ENCODE measurements around the gene CDH5. TPM values are rescaled to one million over a fixed set of nuclear protein-coding genes. Genes with fewer than 3 reads are reported as not detected.

CDH5 gene
- polyA plus RNA-seq, 1 donor (not counting 4 experiments of a cell fraction or from before 2014, with no cell fraction given) = 0.05 TPM

DNA sequence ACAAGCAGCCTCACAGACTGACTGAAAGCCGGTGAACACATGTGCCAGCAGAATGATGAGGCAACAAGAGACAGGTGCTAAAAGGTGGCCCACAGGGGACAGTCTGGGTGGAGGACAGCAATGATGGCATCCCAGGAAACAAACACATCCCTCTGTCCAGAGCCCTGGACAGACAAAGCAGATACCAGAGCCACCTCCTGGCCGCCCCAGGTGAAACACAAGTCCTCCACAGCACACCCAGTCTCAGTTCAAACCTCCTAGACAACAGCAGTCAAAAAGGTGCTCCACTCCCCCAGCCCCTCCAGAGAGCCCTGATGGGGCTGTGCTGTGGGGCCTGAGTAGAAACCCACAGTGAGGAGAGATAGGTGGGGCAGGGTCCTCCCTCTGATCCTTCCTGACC, 20.3 kb upstream of the CDH5 start:
- no peak overlapping the region for H3K27ac ChIP-seq (ENCODE audit: control insufficient read depth, insufficient read depth, low read length)
- no peak overlapping the region for H3K4me3 ChIP-seq (ENCODE audit: control insufficient read depth in 2 of 3, extremely low read depth in 1 of 3, insufficient read depth in 2 of 3, low read depth in 1 of 3, low read length in 3 of 3)
- no peak for FAIRE-seq
- no peak overlapping the region for H3K4me2 ChIP-seq (ENCODE audit: control insufficient read depth, extremely low read depth, insufficient read depth, low read depth, low read length)
- H3K79me2 ChIP-seq (ENCODE audit: control insufficient read depth, insufficient read depth, low read length) = no peaks in the 10 kb centered on the region
- H3K9me1 ChIP-seq (ENCODE audit: control insufficient read depth, extremely low read depth, insufficient read depth, low read length) = no peaks in the 10 kb centered on the region
- H3K4me1 ChIP-seq (ENCODE audit: control insufficient read depth, extremely low read depth, insufficient read depth, low read length) = no peaks in the 10 kb centered on the region
- H3K9me3 ChIP-seq (ENCODE audit: control insufficient read depth, low read depth, low read length) = no peaks in the 10 kb centered on the region
- no peak overlapping the region for H2AFZ ChIP-seq (ENCODE audit: control insufficient read depth, low read length)
- H3K36me3 ChIP-seq (ENCODE audit: control insufficient read depth in 2 of 2, extremely low read depth in 1 of 2, insufficient read depth in 2 of 2, low read length in 2 of 2) = no peaks in the 10 kb centered on the region
- peaks cover 14% of the 10 kb centered on the region for H3K27me3 ChIP-seq (ENCODE audit: control insufficient read depth, extremely low read depth, insufficient read depth, low read length)
- no peak for DNase-seq (ENCODE audit: low read depth, low spot score)
- TF ChIP-seq, protein P1, sequence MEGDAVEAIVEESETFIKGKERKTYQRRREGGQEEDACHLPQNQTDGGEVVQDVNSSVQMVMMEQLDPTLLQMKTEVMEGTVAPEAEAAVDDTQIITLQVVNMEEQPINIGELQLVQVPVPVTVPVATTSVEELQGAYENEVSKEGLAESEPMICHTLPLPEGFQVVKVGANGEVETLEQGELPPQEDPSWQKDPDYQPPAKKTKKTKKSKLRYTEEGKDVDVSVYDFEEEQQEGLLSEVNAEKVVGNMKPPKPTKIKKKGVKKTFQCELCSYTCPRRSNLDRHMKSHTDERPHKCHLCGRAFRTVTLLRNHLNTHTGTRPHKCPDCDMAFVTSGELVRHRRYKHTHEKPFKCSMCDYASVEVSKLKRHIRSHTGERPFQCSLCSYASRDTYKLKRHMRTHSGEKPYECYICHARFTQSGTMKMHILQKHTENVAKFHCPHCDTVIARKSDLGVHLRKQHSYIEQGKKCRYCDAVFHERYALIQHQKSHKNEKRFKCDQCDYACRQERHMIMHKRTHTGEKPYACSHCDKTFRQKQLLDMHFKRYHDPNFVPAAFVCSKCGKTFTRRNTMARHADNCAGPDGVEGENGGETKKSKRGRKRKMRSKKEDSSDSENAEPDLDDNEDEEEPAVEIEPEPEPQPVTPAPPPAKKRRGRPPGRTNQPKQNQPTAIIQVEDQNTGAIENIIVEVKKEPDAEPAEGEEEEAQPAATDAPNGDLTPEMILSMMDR (optimal IDR thresholded peaks at IDR 0.05 in 1 of 3, IDR thresholded peaks at IDR 0.05 in 1 of 3, conservative IDR thresholded peaks at IDR 0.05 in 1 of 3; ENCODE audit: extremely low read depth in 1 of 3, insufficient read depth in 2 of 3, low read length in 3 of 3) = peak in 1 of 3 experiments; percentile 4
- no peak for TF ChIP-seq EZH2 (IDR thresholded peaks at IDR 0.05; ENCODE audit: low read length)
- H4K20me1 ChIP-seq (ENCODE audit: control insufficient read depth, extremely low read depth, insufficient read depth, low read length) = no peaks in the 10 kb centered on the region
- H3K9ac ChIP-seq (ENCODE audit: control insufficient read depth, extremely low read depth, insufficient read depth, low read length) = no peak overlapping the region
- dilution Hi-C loops (cut with MboI; ENCODE audit: extremely low pct_ligation_motif_present, low sequenced_read_pairs) = no loop called here

DNA sequence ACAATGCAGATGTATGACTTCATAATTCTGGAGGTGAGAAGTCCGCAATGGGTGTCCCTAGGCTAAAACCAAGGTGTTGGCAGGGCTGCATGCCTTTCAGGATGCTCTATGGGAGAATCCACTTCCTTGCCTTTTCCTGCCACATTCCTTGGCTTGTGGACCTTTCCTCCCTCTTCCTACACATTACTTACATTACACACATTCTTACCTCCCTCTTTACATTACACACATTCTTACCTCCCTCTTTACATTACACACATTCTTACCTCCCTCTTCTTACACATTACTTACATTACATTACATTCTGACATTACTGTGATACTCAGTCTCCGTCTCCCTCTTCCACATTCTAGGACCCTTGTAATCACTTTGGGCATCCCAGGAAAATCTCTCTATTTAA, 14.2 kb upstream of the CDH5 start:
- Histone ChIP-seq H3K4me2 (ENCODE audit: control insufficient read depth, extremely low read depth, insufficient read depth, low read depth, low read length) (no peak overlapping the region), H3K79me2 (ENCODE audit: control insufficient read depth, insufficient read depth, low read length) (no peaks in the 10 kb centered on the region), H3K9me3 (ENCODE audit: control insufficient read depth, low read depth, low read length) (no peaks in the 10 kb centered on the region), H3K9ac (ENCODE audit: control insufficient read depth, extremely low read depth, insufficient read depth, low read length) (no peak overlapping the region), H3K27ac (ENCODE audit: control insufficient read depth, insufficient read depth, low read length) (no peak overlapping the region), H3K4me3 (ENCODE audit: control insufficient read depth in 2 of 3, extremely low read depth in 1 of 3, insufficient read depth in 2 of 3, low read depth in 1 of 3, low read length in 3 of 3) (no peak overlapping the region), H4K20me1 (ENCODE audit: control insufficient read depth, extremely low read depth, insufficient read depth, low read length) (no peaks in the 10 kb centered on the region), H3K9me1 (ENCODE audit: control insufficient read depth, extremely low read depth, insufficient read depth, low read length) (no peaks in the 10 kb centered on the region), H3K4me1 (ENCODE audit: control insufficient read depth, extremely low read depth, insufficient read depth, low read length) (peaks cover 17% of the 10 kb centered on the region), H3K36me3 (ENCODE audit: control insufficient read depth in 2 of 2, extremely low read depth in 1 of 2, insufficient read depth in 2 of 2, low read length in 2 of 2) (no peaks in the 10 kb centered on the region), H3K27me3 (ENCODE audit: control insufficient read depth, extremely low read depth, insufficient read depth, low read length) (peaks cover 24% of the 10 kb centered on the region), H2AFZ (ENCODE audit: control insufficient read depth, low read length) (no peak overlapping the region)
- TF ChIP-seq EZH2 (IDR thresholded peaks at IDR 0.05; ENCODE audit: low read length) = no peak
- TF ChIP-seq, protein P1 (optimal IDR thresholded peaks at IDR 0.05 in 1 of 3, IDR thresholded peaks at IDR 0.05 in 1 of 3, conservative IDR thresholded peaks at IDR 0.05 in 1 of 3; ENCODE audit: extremely low read depth in 1 of 3, insufficient read depth in 2 of 3, low read length in 3 of 3) = no peak
- dilution Hi-C loops (cut with MboI; ENCODE audit: extremely low pct_ligation_motif_present, low sequenced_read_pairs) = no loop called here
- DNase-seq (ENCODE audit: low read depth, low spot score) (no peak), FAIRE-seq (no peak)

Data from keratinocyte (primary cell).